ENCODE results near the gene CORO2B. TPM values are rescaled to one million over a fixed set of nuclear protein-coding genes. Genes with fewer than 3 reads are reported as not detected.
"Not testable (repeated sequence)": the region's sequence is repeated elsewhere in the genome, so short reads cannot be mapped to it uniquely, and the experiment has no call there.

CORO2B gene
- total RNA-seq, 4 donors from 2014 or later, result 1.3 to 3.3 (median 2.3) TPM

GRCh38 chr15:68679961-68680371 lies 101.2 kb downstream of the CORO2B start:
- Histone ChIP-seq H3K36me3 (no peaks in the 10 kb centered on the region), H3K4me1 (no peaks in the 10 kb centered on the region), H3K4me3 (no peak overlapping the region), H3K27ac (no peak overlapping the region), H3K27me3 (no peaks in the 10 kb centered on the region), H3K9me3 (no peaks in the 10 kb centered on the region)
- WGBS, result 96% methylated on average over 4 of the region's 4 CpGs
- DNase-seq (ENCODE audit: low spot score in 2 of 2), result peak in 1 of 2 donors; percentile 50
- TF ChIP-seq POLR2A (IDR thresholded peaks at IDR 0.05) (no peak), EP300 (IDR thresholded peaks at IDR 0.05) (no peak), CTCF (IDR thresholded peaks at IDR 0.05) (no peak), POLR2AphosphoS5 (IDR thresholded peaks at IDR 0.05) (no peak)

GRCh38 chr15:68680756-68681155 lies 102.0 kb downstream of the CORO2B start:
- H3K36me3 ChIP-seq, H3K4me3 ChIP-seq, H3K27ac ChIP-seq, H3K27me3 ChIP-seq, H3K4me1 ChIP-seq, H3K9me3 ChIP-seq: not testable (repeated sequence)
- 98% methylated on average over 10 of the region's 10 CpGs for WGBS
- DNase-seq (ENCODE audit: low spot score in 2 of 2), result peak in 1 of 2 donors; percentile 32

GRCh38 chr15:68681836-68682235 lies 103.0 kb downstream of the CORO2B start:
- 60% methylated on average over 2 of the region's 2 CpGs for WGBS
- Histone ChIP-seq H3K36me3 (no peaks in the 10 kb centered on the region), H3K4me3 (no peak overlapping the region), H3K4me1 (no peaks in the 10 kb centered on the region), H3K27ac (no peak overlapping the region), H3K9me3 (no peaks in the 10 kb centered on the region), H3K27me3 (no peaks in the 10 kb centered on the region)
- no peak for TF ChIP-seq POLR2A (IDR thresholded peaks at IDR 0.05)
- no peak for TF ChIP-seq POLR2AphosphoS5 (IDR thresholded peaks at IDR 0.05)
- TF ChIP-seq EP300 (IDR thresholded peaks at IDR 0.05), result no peak
- no peak for TF ChIP-seq CTCF (IDR thresholded peaks at IDR 0.05)
- peak in 1 of 2 donors; percentile 72 for DNase-seq (ENCODE audit: low spot score in 2 of 2)

- Histone ChIP-seq H3K27me3 (no peaks in the 10 kb centered on the region), H3K9me3 (no peaks in the 10 kb centered on the region), H3K36me3 (no peaks in the 10 kb centered on the region), H3K27ac (no peak overlapping the region), H3K4me1 (no peaks in the 10 kb centered on the region), H3K4me3 (no peak overlapping the region)
- 79% methylated on average over 5 of the region's 5 CpGs for WGBS
- peak in 1 of 2 donors; percentile 16 for DNase-seq (ENCODE audit: low spot score in 2 of 2)
- TF ChIP-seq POLR2AphosphoS5 (IDR thresholded peaks at IDR 0.05), result no peak
- TF ChIP-seq EP300 (IDR thresholded peaks at IDR 0.05), result no peak
- TF ChIP-seq POLR2A (IDR thresholded peaks at IDR 0.05), result no peak
- no peak for TF ChIP-seq CTCF (IDR thresholded peaks at IDR 0.05)
Measured at GRCh38 chr15:68682330-68682729, 103.5 kb downstream of the CORO2B start.

GRCh38 chr15:68683026-68683425 lies 104.2 kb downstream of the CORO2B start:
- H3K27me3 ChIP-seq, result no peaks in the 10 kb centered on the region
- H3K27ac ChIP-seq, result no peak overlapping the region
- DNase-seq (ENCODE audit: low spot score in 2 of 2), result peak in 1 of 2 donors; percentile 43
- H3K9me3 ChIP-seq, result no peaks in the 10 kb centered on the region
- no peak overlapping the region for H3K4me3 ChIP-seq
- H3K36me3 ChIP-seq, result no peaks in the 10 kb centered on the region
- TF ChIP-seq EP300 (IDR thresholded peaks at IDR 0.05) (no peak), CTCF (IDR thresholded peaks at IDR 0.05) (no peak), POLR2A (IDR thresholded peaks at IDR 0.05) (no peak), POLR2AphosphoS5 (IDR thresholded peaks at IDR 0.05) (no peak)
- no peaks in the 10 kb centered on the region for H3K4me1 ChIP-seq
- 91% methylated on average over 8 of the region's 8 CpGs for WGBS

GRCh38 chr15:68683551-68683950 lies 104.8 kb downstream of the CORO2B start:
- no peak overlapping the region for H3K4me3 ChIP-seq
- no peaks in the 10 kb centered on the region for H3K4me1 ChIP-seq
- no peak for TF ChIP-seq EP300 (IDR thresholded peaks at IDR 0.05)
- no peak for TF ChIP-seq POLR2AphosphoS5 (IDR thresholded peaks at IDR 0.05)
- no peak for TF ChIP-seq POLR2A (IDR thresholded peaks at IDR 0.05)
- TF ChIP-seq CTCF (IDR thresholded peaks at IDR 0.05), result no peak
- H3K27ac ChIP-seq, result no peak overlapping the region
- H3K27me3 ChIP-seq, result no peaks in the 10 kb centered on the region
- peak in 1 of 2 donors; percentile 56 for DNase-seq (ENCODE audit: low spot score in 2 of 2)
- H3K9me3 ChIP-seq, result no peaks in the 10 kb centered on the region
- H3K36me3 ChIP-seq, result no peaks in the 10 kb centered on the region
- WGBS, result 100% methylated on average over 2 of the region's 2 CpGs
